Frontal cortex (tissue), 4 donors: ENCODE data around the gene MFNG. TPM values are rescaled to one million over a fixed set of nuclear protein-coding genes. Genes with fewer than 3 reads are reported as not detected.
"Not testable (repeated sequence)": the region's sequence is repeated elsewhere in the genome, so short reads cannot be mapped to it uniquely, and the experiment has no call there.

Source experiments
- DNase-seq, 2 donors: peaks; one replicate each; pipeline ENCODE4 v3.0.0; 2012; ENCODE audit warnings: low spot score in 2 of 2
- FAIRE-seq: peaks from 2 replicates; lab custom pipeline; 2012; peaks lifted over from hg19 to GRCh38; lab: Jason Lieb, UNC
- total RNA-seq: library from RNA; depleted of rRNA; stranded (reverse); fragments of >200 nt; gene quantifications from one replicate; pipeline ENCODE4 v1.2.3, GENCODE V29; 2014
- donor health status: control.
- donor health status: control.
- donor health status: control.

MFNG gene
- total RNA-seq, 1 donor from 2014 or later, result 1.6 TPM

GRCh38 chr22:37480387-37481346, 5.5 kb downstream of the MFNG start:
- FAIRE-seq (no peak), DNase-seq (no peak)

- FAIRE-seq, result no peak
- DNase-seq, result no peak
Measured at GRCh38 chr22:37479196-37479595, 7.0 kb downstream of the MFNG start.

- FAIRE-seq, result no peak
Measured at GRCh38 chr22:37476389-37477329, 9.5 kb downstream of the MFNG start.

GRCh38 chr22:37474447-37475090, 11.6 kb downstream of the MFNG start:
- FAIRE-seq (no peak), DNase-seq (no peak)

More at GRCh38 chr22:37476389-37477329, 9.5 kb downstream of the MFNG start:
- no peak for DNase-seq

GRCh38 chr22:37473437-37473946, 12.7 kb downstream of the MFNG start:
- FAIRE-seq (no peak), DNase-seq (no peak)

- no peak for DNase-seq
- FAIRE-seq, result no peak
Measured at GRCh38 chr22:37472418-37473006, 13.7 kb downstream of the MFNG start.

- no peak for DNase-seq
- FAIRE-seq, result no peak
Measured at GRCh38 chr22:37471727-37472417, 14.3 kb downstream of the MFNG start.

- DNase-seq (no peak), FAIRE-seq (no peak)
Measured at GRCh38 chr22:37470087-37470445, 16.1 kb downstream of the MFNG start.

GRCh38 chr22:37469416-37470086, 16.6 kb downstream of the MFNG start:
- FAIRE-seq, result no peak
- no peak for DNase-seq

GRCh38 chr22:37468201-37468695, 17.9 kb downstream of the MFNG start:
- FAIRE-seq, DNase-seq: not testable (repeated sequence)

- FAIRE-seq (no peak), DNase-seq (no peak)
Measured at GRCh38 chr22:37467391-37467955, 18.7 kb downstream of the MFNG start.

GRCh38 chr22:37464181-37464580, 22.0 kb downstream of the MFNG start:
- no peak for FAIRE-seq
- no peak for DNase-seq

- no peak for DNase-seq
- FAIRE-seq, result no peak
Measured at GRCh38 chr22:37462983-37463382, 23.2 kb downstream of the MFNG start.

GRCh38 chr22:37462436-37462835, 23.7 kb downstream of the MFNG start:
- FAIRE-seq (no peak), DNase-seq (no peak)

- DNase-seq (no peak), FAIRE-seq (no peak)
Measured at GRCh38 chr22:37461961-37462360, 24.2 kb downstream of the MFNG start.

- FAIRE-seq, result no peak
- no peak for DNase-seq
Measured at GRCh38 chr22:37460684-37461083, 25.5 kb downstream of the MFNG start.

- DNase-seq (no peak), FAIRE-seq (no peak)
Measured at GRCh38 chr22:37459206-37459605, 27.0 kb downstream of the MFNG start.
